Transverse colon (tissue), 3 donors: ENCODE measurements around the gene HDAC7.

Experiments
- CTCF ChIP-seq, 5 experiments: fragments of 200-600 bp in 3 of 5; fragments of 450-650 bp in 2 of 5; sonication (generic) in 3 of 5; IDR thresholded peaks; 1 replicate in 2 of 5; 2 replicates in 3 of 5; pipeline ENCODE4 v1.5.1; 2016 to 2017; ENCODE audit warnings: antibody characterized with exemption in 5 of 5, inconsistent platforms in 3 of 5, mild to moderate bottlenecking in 2 of 5, moderate library complexity in 1 of 5
- EP300 ChIP-seq: sonication (generic); formaldehyde crosslinking; IDR thresholded peaks from one replicate; pipeline ENCODE4 v1.6.1; 2017; ENCODE audit warnings: antibody characterized with exemption, low read depth
- POLR2A ChIP-seq: fragments of 450-650 bp; IDR thresholded peaks from one replicate; pipeline ENCODE4 v1.6.1; 2016; ENCODE audit warnings: antibody characterized with exemption, mild to moderate bottlenecking, moderate library complexity

GRCh38 chr12:47774663-47775062 lies 45.0 kb downstream of the HDAC7 start:
- TF ChIP-seq CTCF (IDR thresholded peaks at IDR 0.05) (no peak), POLR2A (no peak), EP300 (no peak)
